ENCODE measurements around the gene CYP26C1. TPM values are rescaled to one million over a fixed set of nuclear protein-coding genes. Genes with fewer than 3 reads are reported as not detected.

The CYP26C1 gene
- total RNA-seq, 1 experiment from 2014 or later: 0.79 TPM

DNA sequence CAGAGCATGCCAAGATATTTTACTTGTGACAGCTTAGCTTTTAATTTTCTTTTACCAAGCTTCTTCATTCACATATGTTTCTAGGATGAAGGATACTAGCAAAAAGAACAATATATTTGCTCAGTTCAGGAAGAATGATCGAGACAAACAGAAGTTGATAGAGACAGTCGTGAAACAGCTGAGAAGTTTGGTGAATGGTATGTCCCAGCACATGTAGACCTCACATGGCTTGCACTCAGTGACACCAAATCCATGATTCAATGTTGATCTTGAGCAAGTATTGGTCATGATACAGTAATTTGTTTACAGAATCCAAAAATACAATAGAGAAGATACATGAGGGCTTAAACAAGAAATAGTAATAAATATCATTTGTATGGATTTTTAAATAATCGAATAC, 2.5 kb upstream of the CYP26C1 start:
- Histone ChIP-seq H3K9me3 (ENCODE audit: control insufficient read depth, low read depth, low read length) (no peaks in the 10 kb centered on the region), H4K8ac (replicated peaks; ENCODE audit: insufficient read length, low read depth, low read length) (no peak overlapping the region), H3K4me2 (ENCODE audit: insufficient read depth, insufficient read length, low read length) (no peak overlapping the region), H3K14ac (ENCODE audit: insufficient read depth, low read length) (no peak overlapping the region), H3T11ph (ENCODE audit: low read length) (no peak overlapping the region), H2BK20ac (ENCODE audit: low read depth, low read length, poor library complexity, severe bottlenecking) (no peak overlapping the region), H4K20me1 (ENCODE audit: control insufficient read depth, insufficient read depth, insufficient read length) (no peaks in the 10 kb centered on the region), H3K18ac (ENCODE audit: insufficient read length, low read depth, low read length) (no peak overlapping the region), H3K23ac (ENCODE audit: insufficient read length, low read depth, low read length) (no peak overlapping the region), H2BK120ac (ENCODE audit: low read depth, low read length, poor library complexity, severe bottlenecking) (no peak overlapping the region), H3K23me2 (ENCODE audit: insufficient read length, low read depth, low read length, poor library complexity, severe bottlenecking) (no peaks in the 10 kb centered on the region), H2BK5ac (ENCODE audit: insufficient read length, low read length) (no peak overlapping the region), H2BK15ac (ENCODE audit: low read depth, low read length) (no peak overlapping the region), H2AK5ac (ENCODE audit: insufficient read length, low read length) (no peak overlapping the region), H3K27me3 (ENCODE audit: insufficient read depth, low read length) (peaks cover 32% of the 10 kb centered on the region; the same call in 1 of the 2 replicates), H3K4ac (ENCODE audit: low read depth, low read length) (no peak overlapping the region), H3K79me1 (ENCODE audit: insufficient read depth, low read depth, low read length, poor library complexity, severe bottlenecking) (no peaks in the 10 kb centered on the region), H3K27ac (ENCODE audit: insufficient read length, low read depth, low read length) (no peak overlapping the region), H3K79me2 (ENCODE audit: insufficient read depth, low read length) (no peaks in the 10 kb centered on the region), H3K56ac (ENCODE audit: insufficient read length, low read depth, low read length) (no peak overlapping the region), H4K91ac (ENCODE audit: insufficient read length, low read depth, low read length) (no peak overlapping the region), H4K5ac (ENCODE audit: insufficient read length, low read depth, low read length) (no peak overlapping the region), H3K4me1 (ENCODE audit: insufficient read depth, low read length) (no peaks in the 10 kb centered on the region), H2AFZ (ENCODE audit: low read length) (no peak overlapping the region), H2BK12ac (ENCODE audit: insufficient read length, low read depth, low read length) (no peak overlapping the region), H3K9ac (ENCODE audit: extremely low read depth, insufficient read length, low read length) (no peak overlapping the region)
- whole genome bisulfite sequencing (ENCODE audit: extremely low coverage, insufficient read length, low lambda C conversion rate): no CpG with 5 or more reads among the region's 3 CpGs
- H3K4me1 Mint-ChIP-seq: peaks cover 28 to 38% of the 10 kb centered on the region in 2 experiments
- no peak overlapping the region for H3K4me3 Mint-ChIP-seq
- H3K36me3 Mint-ChIP-seq (ENCODE audit: insufficient read depth in 1 of 3, low read depth in 3 of 3): peaks cover 0 to 14% (median 5%) of the 10 kb centered on the region in 3 experiments; a peak in 5 of 7 replicates
- peaks cover 3 to 8% of the 10 kb centered on the region in 2 experiments; a peak in 2 of 5 replicates for H3K9me3 Mint-ChIP-seq
- no peak for DNase-seq
- peaks cover 42% of the 10 kb centered on the region for H3K27me3 Mint-ChIP-seq (ENCODE audit: low read depth)
- H3K27ac Mint-ChIP-seq: no peak overlapping the region
- TF ChIP-seq, protein P1, sequence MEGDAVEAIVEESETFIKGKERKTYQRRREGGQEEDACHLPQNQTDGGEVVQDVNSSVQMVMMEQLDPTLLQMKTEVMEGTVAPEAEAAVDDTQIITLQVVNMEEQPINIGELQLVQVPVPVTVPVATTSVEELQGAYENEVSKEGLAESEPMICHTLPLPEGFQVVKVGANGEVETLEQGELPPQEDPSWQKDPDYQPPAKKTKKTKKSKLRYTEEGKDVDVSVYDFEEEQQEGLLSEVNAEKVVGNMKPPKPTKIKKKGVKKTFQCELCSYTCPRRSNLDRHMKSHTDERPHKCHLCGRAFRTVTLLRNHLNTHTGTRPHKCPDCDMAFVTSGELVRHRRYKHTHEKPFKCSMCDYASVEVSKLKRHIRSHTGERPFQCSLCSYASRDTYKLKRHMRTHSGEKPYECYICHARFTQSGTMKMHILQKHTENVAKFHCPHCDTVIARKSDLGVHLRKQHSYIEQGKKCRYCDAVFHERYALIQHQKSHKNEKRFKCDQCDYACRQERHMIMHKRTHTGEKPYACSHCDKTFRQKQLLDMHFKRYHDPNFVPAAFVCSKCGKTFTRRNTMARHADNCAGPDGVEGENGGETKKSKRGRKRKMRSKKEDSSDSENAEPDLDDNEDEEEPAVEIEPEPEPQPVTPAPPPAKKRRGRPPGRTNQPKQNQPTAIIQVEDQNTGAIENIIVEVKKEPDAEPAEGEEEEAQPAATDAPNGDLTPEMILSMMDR (conservative IDR thresholded peaks at IDR 0.05): no peak

Data from H9 (cell line).